ENCODE data around the gene CERS6.
"Not testable (repeated sequence)": the region's sequence is repeated elsewhere in the genome, so short reads cannot be mapped to it uniquely, and the experiment has no call there.

Gene CERS6

GRCh38 chr2:168652997-168653921 lies 197.2 kb downstream of the CERS6 start:
- no peak for DNase-seq (ENCODE audit: low read depth in 2 of 2)
- TF ChIP-seq CTCF (IDR thresholded peaks at IDR 0.05; ENCODE audit: low read depth, low read length): no peak

GRCh38 chr2:168654705-168655104 lies 198.6 kb downstream of the CERS6 start:
- no peak overlapping the region for H3K4me3 ChIP-seq (replicated peaks in 1 of 2; ENCODE audit: low read depth in 2 of 2, low read length in 2 of 2)
- no peak for DNase-seq (ENCODE audit: low read depth in 2 of 2)
- no peak for TF ChIP-seq CTCF (IDR thresholded peaks at IDR 0.05; ENCODE audit: low read depth, low read length)

More at GRCh38 chr2:168652997-168653921, 197.2 kb downstream of the CERS6 start:
- H3K4me3 ChIP-seq (replicated peaks in 1 of 2; ENCODE audit: low read depth in 2 of 2, low read length in 2 of 2): no peak overlapping the region

- TF ChIP-seq CTCF (IDR thresholded peaks at IDR 0.05; ENCODE audit: low read depth, low read length): no peak
- no peak for DNase-seq (ENCODE audit: low read depth in 2 of 2)
- no peak overlapping the region for H3K4me3 ChIP-seq (replicated peaks in 1 of 2; ENCODE audit: low read depth in 2 of 2, low read length in 2 of 2)
Measured at GRCh38 chr2:168655207-168655606, 199.1 kb downstream of the CERS6 start.

- not testable (repeated sequence) for H3K4me3 ChIP-seq (replicated peaks in 1 of 2; ENCODE audit: low read depth in 2 of 2, low read length in 2 of 2); DNase-seq (ENCODE audit: low read depth in 2 of 2)
Measured at GRCh38 chr2:168657378-168657777, 201.3 kb downstream of the CERS6 start.

GRCh38 chr2:168658706-168659105 lies 202.6 kb downstream of the CERS6 start:
- no peak for TF ChIP-seq CTCF (IDR thresholded peaks at IDR 0.05; ENCODE audit: low read depth, low read length)
- H3K4me3 ChIP-seq (replicated peaks in 1 of 2; ENCODE audit: low read depth in 2 of 2, low read length in 2 of 2): no peak overlapping the region
- DNase-seq (ENCODE audit: low read depth in 2 of 2): no peak

- H3K4me3 ChIP-seq (replicated peaks in 1 of 2; ENCODE audit: low read depth in 2 of 2, low read length in 2 of 2): no peak overlapping the region
- peak; percentile 14 to 39 for DNase-seq (ENCODE audit: low read depth in 2 of 2)
- no peak for TF ChIP-seq CTCF (IDR thresholded peaks at IDR 0.05; ENCODE audit: low read depth, low read length)
Measured at GRCh38 chr2:168660870-168661862, 205.1 kb downstream of the CERS6 start.

- no peak for DNase-seq (ENCODE audit: low read depth in 2 of 2)
- TF ChIP-seq CTCF (IDR thresholded peaks at IDR 0.05; ENCODE audit: low read depth, low read length): no peak
Measured at GRCh38 chr2:168661863-168662256, 205.8 kb downstream of the CERS6 start.

More at GRCh38 chr2:168661863-168662256, 205.8 kb downstream of the CERS6 start:
- no peak overlapping the region for H3K4me3 ChIP-seq (replicated peaks in 1 of 2; ENCODE audit: low read depth in 2 of 2, low read length in 2 of 2)

Measured in cardiac fibroblast (primary cell).